Endothelial cell of umbilical vein (primary cell): Measurements from ENCODE around the gene ELAPOR2. TPM values are rescaled to one million over a fixed set of nuclear protein-coding genes. Genes with fewer than 3 reads are reported as not detected.

Experiments
- BruUV-seq: library from RNA; stranded (reverse); fragments of 400-500 nt; replicated peaks from 2 replicates; lab custom pipeline; 2021; lab: Mats Ljungman, UMichigan
- CTCF ChIA-PET: fragments of 300-600, 350-600 bp; sonication (Branson Sonifier 250); formaldehyde crosslinking; loops from one replicate; lab custom pipeline; 2021; ENCODE audit warnings: antibody characterized with exemption, inconsistent platforms; lab: Charles Lee
- POLR2A ChIA-PET: fragments of 300-600, 350-600 bp; sonication (Branson Sonifier 250); formaldehyde crosslinking; loops from one replicate; lab custom pipeline; 2021; ENCODE audit warnings: antibody characterized with exemption, inconsistent platforms; lab: Charles Lee
- DNase-seq: peaks from one replicate; pipeline ENCODE4 v3.0.0-alpha.2; 2011; ENCODE audit warnings: low read depth, low spot score
- FAIRE-seq: peaks from 2 replicates; lab custom pipeline; 2011; peaks lifted over from hg19 to GRCh38; lab: Jason Lieb, UNC
- H2AFZ ChIP-seq: 2 replicates; pipeline ENCODE4 v1.6.0; 2012; ENCODE audit warnings: low read depth, low read length, control low read depth, inconsistent platforms
- H3K27ac ChIP-seq: 2 replicates; pipeline ENCODE4 v1.5.1; 2011; ENCODE audit warnings: low read depth, mild to moderate bottlenecking, control low read depth, low read length, moderate library complexity; ENCODE audit not compliant: insufficient read depth
- H3K27me3 ChIP-seq, 2 experiments: 2 replicates each; pipeline versions ENCODE4 v1.6.0 to v1.6.1; 2011; ENCODE audit warnings: low read length in 2 of 2, mixed read lengths in 1 of 2; ENCODE audit not compliant: control insufficient read depth in 2 of 2, insufficient read depth in 2 of 2
- H3K36me3 ChIP-seq, 2 experiments: 2 replicates in 1 of 2; 3 replicates in 1 of 2; pipeline ENCODE4 v1.5.1; 2011; ENCODE audit warnings: low read length in 2 of 2, mild to moderate bottlenecking in 1 of 2, moderate library complexity in 1 of 2; ENCODE audit not compliant: control insufficient read depth in 2 of 2, insufficient read depth in 2 of 2; ENCODE audit errors: extremely low read depth in 1 of 2
- H3K4me1 ChIP-seq: 3 replicates; pipeline ENCODE4 v1.5.1; 2011; ENCODE audit warnings: mild to moderate bottlenecking, low read length; ENCODE audit not compliant: control insufficient read depth, insufficient read depth; ENCODE audit errors: extremely low read depth
- H3K4me2 ChIP-seq: 2 replicates; pipeline ENCODE4 v1.6.1; 2011; ENCODE audit warnings: low read length, control low read depth, mixed read lengths; ENCODE audit not compliant: insufficient read depth
- H3K4me3 ChIP-seq, 3 experiments: fragments of 200-600 bp in 1 of 3; sonication (generic), shearing (Covaris generic) in 1 of 3; replicated peaks in 1 of 3; 2 replicates each; pipeline ENCODE4 v1.5.1; 2011 to 2016; ENCODE audit warnings: control low read depth in 3 of 3, low read length in 3 of 3, mild to moderate bottlenecking in 2 of 3, inconsistent platforms in 1 of 3, low read depth in 1 of 3, moderate library complexity in 1 of 3; ENCODE audit not compliant: insufficient read depth in 1 of 3
- H3K79me2 ChIP-seq: 2 replicates; pipeline ENCODE4 v1.6.0; 2012; ENCODE audit warnings: low read length, inconsistent platforms; ENCODE audit not compliant: control insufficient read depth, insufficient read depth
- H3K9ac ChIP-seq: replicated peaks from 2 replicates; pipeline ENCODE3; 2011; ENCODE audit warnings: low read length, control low read depth; ENCODE audit not compliant: insufficient read depth; ENCODE audit errors: extremely low read depth
- H3K9me1 ChIP-seq: replicated peaks from 3 replicates; pipeline ENCODE4 v1.6.0; 2011; ENCODE audit warnings: mild to moderate bottlenecking, low read length; ENCODE audit not compliant: control insufficient read depth, insufficient read depth; ENCODE audit errors: extremely low read depth
- H3K9me3 ChIP-seq: replicated peaks from 2 replicates; pipeline ENCODE4 v1.5.1; 2012; ENCODE audit warnings: low read length, inconsistent platforms; ENCODE audit not compliant: control insufficient read depth, insufficient read depth
- H4K20me1 ChIP-seq: replicated peaks from 2 replicates; pipeline ENCODE3; 2011; ENCODE audit warnings: mild to moderate bottlenecking, low read length; ENCODE audit not compliant: control insufficient read depth, insufficient read depth; ENCODE audit errors: extremely low read depth
- CTCF ChIP-seq, 2 donors: IDR thresholded peaks; 1 replicate in 1 of 2; 2 replicates in 1 of 2; pipeline ENCODE4 v1.5.1; 2011; ENCODE audit warnings: low read length in 2 of 2, mild to moderate bottlenecking in 2 of 2, moderate library complexity in 2 of 2, control low read depth in 1 of 2, inconsistent platforms in 1 of 2, low read depth in 1 of 2; ENCODE audit not compliant: insufficient read depth in 1 of 2; ENCODE audit errors: extremely low read depth in 1 of 2
- EZH2 ChIP-seq: IDR thresholded peaks from 2 replicates; pipeline ENCODE4 v1.6.1; 2012; ENCODE audit warnings: borderline replicate concordance, low read depth, mild to moderate bottlenecking, moderate library complexity, low read length, inconsistent platforms; ENCODE audit not compliant: severe bottlenecking
- FOS ChIP-seq: IDR thresholded peaks from 2 replicates; pipeline ENCODE4 v1.6.1; 2011; ENCODE audit warnings: mild to moderate bottlenecking, low read length, moderate library complexity, borderline replicate concordance; ENCODE audit not compliant: insufficient read depth
- GATA2 ChIP-seq: IDR thresholded peaks from 2 replicates; pipeline ENCODE4 v1.7.0; 2011; ENCODE audit warnings: low read depth, mild to moderate bottlenecking, moderate library complexity, mixed read lengths, low read length; ENCODE audit not compliant: insufficient read length, insufficient read depth
- JUN ChIP-seq: IDR thresholded peaks from 2 replicates; pipeline ENCODE4 v1.6.1; 2011; ENCODE audit warnings: borderline replicate concordance, low read depth; ENCODE audit not compliant: insufficient read length, insufficient read depth
- MAX ChIP-seq: IDR thresholded peaks from 2 replicates; pipeline ENCODE4 v1.6.1; 2011; ENCODE audit not compliant: insufficient read depth, insufficient read length
- MYC ChIP-seq: IDR thresholded peaks from one replicate; pipeline ENCODE4 v1.6.1; 2011; ENCODE audit warnings: mild to moderate bottlenecking, low read depth, low read length
- POLR2A ChIP-seq: IDR thresholded peaks from 2 replicates; pipeline ENCODE4 v1.6.1; 2012; ENCODE audit warnings: low read depth, mild to moderate bottlenecking, control low read depth, low read length
- POLR2AphosphoS5 ChIP-seq: IDR thresholded peaks from 2 replicates; pipeline ENCODE4 v1.6.1; 2012; ENCODE audit warnings: low read depth, mild to moderate bottlenecking, control low read depth, low read length, moderate library complexity; ENCODE audit not compliant: insufficient read depth
- dilution Hi-C: fragments of 300-500 bp; cut with MboI; formaldehyde crosslinking; loops from one replicate; pipeline ENCODE4 v1.15.0; 2019; ENCODE audit warnings: low sequenced_read_pairs; ENCODE audit not compliant: extremely low pct_ligation_motif_present
- intact Hi-C: fragments of 100-400 bp; cut with micrococcal nuclease; formaldehyde crosslinking; loops from one replicate; pipeline ENCODE4 v1.10.0; 2022
- polyA plus RNA-seq, 4 experiments: library from polyadenylated mRNA; depleted of rRNA in 3 of 4; stranded (reverse) in 3 of 4; unstranded in 1 of 4; fragments of >200 nt; gene quantifications; 2 replicates each; pipeline versions ENCODE4 v1.2.1 to v1.2.3, GENCODE V29; 2011 to 2012; ENCODE audit warnings: missing spikeins in 1 of 4
- total RNA-seq: library from RNA; stranded (reverse); gene quantifications from 2 replicates; pipeline ENCODE4 v1.2.3, GENCODE V29; 2021

Gene ELAPOR2
- total and polyA plus RNA-seq, 2 donors (not counting 3 experiments of a cell fraction or from before 2014, with no cell fraction given), result 38.2 to 63.5 TPM

GRCh38 chr7:87091487-87092066 is 32.1 kb upstream of the ELAPOR2 start:
- DNase-seq (no peak), FAIRE-seq (no peak)
- Histone ChIP-seq H2AFZ (no peak overlapping the region), H3K27me3 (peaks cover 4% of the 10 kb centered on the region in 2 experiments), H3K9me1 (no peaks in the 10 kb centered on the region), H3K4me1 (no peaks in the 10 kb centered on the region), H3K36me3 (no peaks in the 10 kb centered on the region), H3K9me3 (no peaks in the 10 kb centered on the region), H3K79me2 (no peaks in the 10 kb centered on the region), H3K4me3 (no peak overlapping the region), H4K20me1 (no peaks in the 10 kb centered on the region), H3K4me2 (no peak overlapping the region), H3K27ac (no peak overlapping the region), H3K9ac (no peak overlapping the region)
- TF ChIP-seq POLR2AphosphoS5, result no peak
- no peak for TF ChIP-seq EZH2
- no peak for TF ChIP-seq FOS
- TF ChIP-seq MYC, result no peak
- TF ChIP-seq MAX, result no peak
- no peak for TF ChIP-seq POLR2A
- TF ChIP-seq JUN, result no peak
- no peak for TF ChIP-seq CTCF (IDR thresholded peaks at IDR 0.05; ENCODE audit: extremely low read depth in 1 of 2, insufficient read depth in 1 of 2, low read depth in 1 of 2, low read length in 2 of 2)
- TF ChIP-seq GATA2, result no peak
- dilution Hi-C loops, result no loop called here
- ChIA-PET CTCF (interaction anchor here (1.4 to 1.5 kb wide), 2 partner anchors 10 to 11 kb away, joined by 4 read pairs; no protein-coding TSS in a partner anchor), POLR2A (no interaction called here)
- BruUV-seq, result no TSS peak
- intact Hi-C loops, result no loop called here
